Measurements from ENCODE around the gene GPM6B. TPM values are rescaled to one million over a fixed set of nuclear protein-coding genes. Genes with fewer than 3 reads are reported as not detected.

Gene GPM6B
- total RNA-seq, 1 donor from 2014 or later, result 21.8 TPM

- Mint-ChIP-seq H3K9me3 (ENCODE audit: low read depth) (peaks cover 17% of the 10 kb centered on the region), H3K4me3 (ENCODE audit: low read depth) (no peak overlapping the region)
These were observed 8.6 kb downstream of the GPM6B start for GRCh38 chrX:13808293-13808692.

GRCh38 chrX:13805241-13805640 lies 11.7 kb downstream of the GPM6B start:
- H3K27ac Mint-ChIP-seq, result no peak overlapping the region
- H3K4me1 Mint-ChIP-seq (ENCODE audit: low read depth), result peaks cover 6% of the 10 kb centered on the region
- DNase-seq (ENCODE audit: low spot score, unreplicated experiment), result no peak
- no peak for TF ChIP-seq CTCF (IDR thresholded peaks at IDR 0.05; ENCODE audit: unreplicated experiment)
- H3K27me3 Mint-ChIP-seq, result peaks cover 6% of the 10 kb centered on the region
- no peaks in the 10 kb centered on the region for H3K36me3 Mint-ChIP-seq (ENCODE audit: insufficient read depth)
- peaks cover 14% of the 10 kb centered on the region for H3K9me3 Mint-ChIP-seq (ENCODE audit: low read depth)
- H3K4me3 Mint-ChIP-seq (ENCODE audit: low read depth), result no peak overlapping the region

More at GRCh38 chrX:13808293-13808692, 8.6 kb downstream of the GPM6B start:
- no peak for TF ChIP-seq CTCF (IDR thresholded peaks at IDR 0.05; ENCODE audit: unreplicated experiment)
- no peak overlapping the region for H3K27ac Mint-ChIP-seq
- no peaks in the 10 kb centered on the region for H3K36me3 Mint-ChIP-seq (ENCODE audit: insufficient read depth)
- peaks cover 6% of the 10 kb centered on the region for H3K27me3 Mint-ChIP-seq
- no peaks in the 10 kb centered on the region for H3K4me1 Mint-ChIP-seq (ENCODE audit: low read depth)
- no peak for DNase-seq (ENCODE audit: low spot score, unreplicated experiment)

GRCh38 chrX:13803116-13803515 lies 13.8 kb downstream of the GPM6B start:
- TF ChIP-seq CTCF (IDR thresholded peaks at IDR 0.05; ENCODE audit: unreplicated experiment), result no peak
- no peak overlapping the region for H3K4me3 Mint-ChIP-seq (ENCODE audit: low read depth)
- H3K36me3 Mint-ChIP-seq (ENCODE audit: insufficient read depth), result no peaks in the 10 kb centered on the region
- H3K9me3 Mint-ChIP-seq (ENCODE audit: low read depth), result peaks cover 14% of the 10 kb centered on the region
- peaks cover 6% of the 10 kb centered on the region for H3K4me1 Mint-ChIP-seq (ENCODE audit: low read depth)
- no peak for DNase-seq (ENCODE audit: low spot score, unreplicated experiment)
- peaks cover 6% of the 10 kb centered on the region for H3K27me3 Mint-ChIP-seq
- H3K27ac Mint-ChIP-seq, result no peak overlapping the region

GRCh38 chrX:13798184-13798583 lies 18.7 kb downstream of the GPM6B start:
- Mint-ChIP-seq H3K9me3 (ENCODE audit: low read depth) (peaks cover 9% of the 10 kb centered on the region), H3K27ac (no peak overlapping the region), H3K4me1 (ENCODE audit: low read depth) (peaks cover 6% of the 10 kb centered on the region), H3K27me3 (no peaks in the 10 kb centered on the region), H3K36me3 (ENCODE audit: insufficient read depth) (no peaks in the 10 kb centered on the region), H3K4me3 (ENCODE audit: low read depth) (no peak overlapping the region)
- no peak for TF ChIP-seq CTCF (IDR thresholded peaks at IDR 0.05; ENCODE audit: unreplicated experiment)
- no peak for DNase-seq (ENCODE audit: low spot score, unreplicated experiment)

GRCh38 chrX:13797512-13797911 lies 19.4 kb downstream of the GPM6B start:
- Mint-ChIP-seq H3K36me3 (ENCODE audit: insufficient read depth) (no peaks in the 10 kb centered on the region), H3K27me3 (no peaks in the 10 kb centered on the region), H3K27ac (no peak overlapping the region), H3K4me3 (ENCODE audit: low read depth) (no peak overlapping the region), H3K4me1 (ENCODE audit: low read depth) (peaks cover 4% of the 10 kb centered on the region), H3K9me3 (ENCODE audit: low read depth) (peaks cover 9% of the 10 kb centered on the region)
- no peak for TF ChIP-seq CTCF (IDR thresholded peaks at IDR 0.05; ENCODE audit: unreplicated experiment)
- no peak for DNase-seq (ENCODE audit: low spot score, unreplicated experiment)
